ENCODE results near the gene STON1. TPM values are rescaled to one million over a fixed set of nuclear protein-coding genes. Genes with fewer than 3 reads are reported as not detected.

The STON1 gene
- total and polyA plus RNA-seq, 2 of the 8 experiments (the other 6 are each of a cell fraction or from before 2014, with no cell fraction given): 5.0 to 10.1 TPM

GRCh38 chr2:48562281-48562680 lies 32.3 kb downstream of the STON1 start:
- Histone ChIP-seq H3K27ac (ENCODE audit: low read depth, low read length) (no peak overlapping the region), H4K8ac (ENCODE audit: extremely low read depth, insufficient read depth, low read length) (no peak overlapping the region), H2AFZ (ENCODE audit: low read length) (no peak overlapping the region), H2BK15ac (ENCODE audit: low read length) (no peak overlapping the region), H3K79me1 (ENCODE audit: low read depth, low read length) (no peaks in the 10 kb centered on the region), H3K18ac (ENCODE audit: extremely low read depth, low read length) (no peak overlapping the region), H3K4ac (replicated peaks; ENCODE audit: insufficient read length, low read depth, low read length) (no peak overlapping the region), H3K23me2 (ENCODE audit: low read depth, low read length) (no peaks in the 10 kb centered on the region), H4K5ac (ENCODE audit: insufficient read length, low read depth, low read length) (no peak overlapping the region), H4K91ac (replicated peaks; ENCODE audit: insufficient read length, low read length) (no peak overlapping the region), H3K56ac (replicated peaks; ENCODE audit: insufficient read length, low read depth, low read length) (no peak overlapping the region), H3K79me2 (ENCODE audit: control insufficient read depth in 1 of 2, insufficient read depth in 2 of 2, low read length in 2 of 2) (no peaks in the 10 kb centered on the region), H3K4me3 (ENCODE audit: extremely low read depth in 1 of 4, insufficient read depth in 2 of 4, low read depth in 3 of 4, low read length in 4 of 4) (no peak overlapping the region), H3K9ac (replicated peaks in 1 of 4; ENCODE audit: extremely low read depth in 1 of 4, low read depth in 3 of 4, low read length in 3 of 4) (no peak overlapping the region), H3K14ac (ENCODE audit: insufficient read length) (no peak overlapping the region), H3K9me3 (ENCODE audit: insufficient read depth in 2 of 2, low read depth in 1 of 2, low read length in 1 of 2) (no peaks in the 10 kb centered on the region), H3K4me1 (replicated peaks in 1 of 4; ENCODE audit: control insufficient read depth in 3 of 4, insufficient read depth in 4 of 4, low read length in 3 of 4) (peaks cover 0 to 9% (median 8%) of the 10 kb centered on the region in 4 experiments; a peak in 3 of 7 replicates), H3K36me3 (ENCODE audit: control insufficient read depth in 2 of 4, insufficient read depth in 4 of 4, low read length in 3 of 4) (no peaks in the 10 kb centered on the region; a peak in 3 of 8 replicates), H2BK20ac (ENCODE audit: low read length) (no peak overlapping the region), H2BK120ac (replicated peaks; ENCODE audit: low read depth, low read length) (no peak overlapping the region), H3K23ac (ENCODE audit: insufficient read length) (no peak overlapping the region), H2AK5ac (ENCODE audit: low read depth, low read length) (no peak overlapping the region), H2BK5ac (ENCODE audit: low read depth, low read length) (no peak overlapping the region), H3K27me3 (replicated peaks in 1 of 4; ENCODE audit: control insufficient read depth in 3 of 4, extremely low read depth in 1 of 4, insufficient read depth in 3 of 4, low read length in 3 of 4) (no peaks in the 10 kb centered on the region), H3K4me2 (ENCODE audit: insufficient read depth in 1 of 2, low read depth in 2 of 2, low read length in 2 of 2) (no peak overlapping the region), H4K20me1 (replicated peaks in 1 of 2; ENCODE audit: control insufficient read depth in 1 of 2, insufficient read depth in 2 of 2, low read length in 2 of 2) (peaks cover 0 to 4% of the 10 kb centered on the region in 2 experiments), H2BK12ac (ENCODE audit: low read depth, low read length) (no peak overlapping the region)
- FAIRE-seq (no peak), DNase-seq (ENCODE audit: low read depth in 1 of 2, low spot score in 2 of 2) (no peak)
- WGBS, 2 experiments (ENCODE audit: extremely low coverage in 1 of 2, insufficient coverage in 1 of 2, insufficient read length in 1 of 2, insufficient replicate concordance in 2 of 2, low coverage in 1 of 2, low lambda C conversion rate in 2 of 2, missing lambda C conversion rate in 1 of 2): 77% methylated on average over 4 of the region's 4 CpGs; no CpG with 5 or more reads in 1 of the 2 experiments
- ChIA-PET CTCF (ENCODE audit: partially characterized antibody) (interaction anchor here (1.6 kb wide), 1 partner anchor 27 kb away, joined by 5 read pairs; no protein-coding TSS in a partner anchor), POLR2A (ENCODE audit: partially characterized antibody) (no interaction called here)
- TF ChIP-seq CBX8 (IDR thresholded peaks at IDR 0.05; ENCODE audit: borderline replicate concordance, low read depth, low read length) (no peak), KDM5A (IDR thresholded peaks at IDR 0.05; ENCODE audit: low read length) (no peak), RXRA (IDR thresholded peaks at IDR 0.05; ENCODE audit: insufficient read depth, low read depth, low read length) (no peak), TCF12 (IDR thresholded peaks at IDR 0.05; ENCODE audit: low read depth, low read length) (no peak), RBBP5 (IDR thresholded peaks at IDR 0.05; ENCODE audit: borderline replicate concordance, low read depth, low read length) (no peak), NANOG (IDR thresholded peaks at IDR 0.05; ENCODE audit: insufficient read depth, low read depth, low read length, poor library complexity, severe bottlenecking) (no peak), CBX5 (IDR thresholded peaks at IDR 0.05; ENCODE audit: low read depth, low read length) (no peak), ZNF274 (IDR thresholded peaks at IDR 0.05; ENCODE audit: borderline replicate concordance, extremely low read depth, low read length) (no peak), GTF2F1 (IDR thresholded peaks at IDR 0.05; ENCODE audit: borderline replicate concordance, low read depth, low read length) (no peak), BCL11A (IDR thresholded peaks at IDR 0.05; ENCODE audit: low read depth in 2 of 2, low read length in 2 of 2) (no peak)
- TF ChIP-seq, protein P1, sequence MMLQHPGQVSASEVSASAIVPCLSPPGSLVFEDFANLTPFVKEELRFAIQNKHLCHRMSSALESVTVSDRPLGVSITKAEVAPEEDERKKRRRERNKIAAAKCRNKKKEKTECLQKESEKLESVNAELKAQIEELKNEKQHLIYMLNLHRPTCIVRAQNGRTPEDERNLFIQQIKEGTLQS (IDR thresholded peaks at IDR 0.05; ENCODE audit: insufficient read depth, low read depth, low read length): no peak
- TF ChIP-seq, protein P2, sequence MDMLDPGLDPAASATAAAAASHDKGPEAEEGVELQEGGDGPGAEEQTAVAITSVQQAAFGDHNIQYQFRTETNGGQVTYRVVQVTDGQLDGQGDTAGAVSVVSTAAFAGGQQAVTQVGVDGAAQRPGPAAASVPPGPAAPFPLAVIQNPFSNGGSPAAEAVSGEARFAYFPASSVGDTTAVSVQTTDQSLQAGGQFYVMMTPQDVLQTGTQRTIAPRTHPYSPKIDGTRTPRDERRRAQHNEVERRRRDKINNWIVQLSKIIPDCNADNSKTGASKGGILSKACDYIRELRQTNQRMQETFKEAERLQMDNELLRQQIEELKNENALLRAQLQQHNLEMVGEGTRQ (IDR thresholded peaks at IDR 0.05; ENCODE audit: low read length): no peak
